Measurements from ENCODE around the gene PMS2. TPM values are rescaled to one million over a fixed set of nuclear protein-coding genes. Genes with fewer than 3 reads are reported as not detected.
A peak's percentile ranks its signal among the peaks of the same experiment; 100 is the strongest.

The PMS2 gene
- total and polyA plus RNA-seq, 9 of the 15 experiments (the other 6 are each of a cell fraction or from before 2014, with no cell fraction given) = 4.9 to 27.6 (median 16.5) TPM

DNA sequence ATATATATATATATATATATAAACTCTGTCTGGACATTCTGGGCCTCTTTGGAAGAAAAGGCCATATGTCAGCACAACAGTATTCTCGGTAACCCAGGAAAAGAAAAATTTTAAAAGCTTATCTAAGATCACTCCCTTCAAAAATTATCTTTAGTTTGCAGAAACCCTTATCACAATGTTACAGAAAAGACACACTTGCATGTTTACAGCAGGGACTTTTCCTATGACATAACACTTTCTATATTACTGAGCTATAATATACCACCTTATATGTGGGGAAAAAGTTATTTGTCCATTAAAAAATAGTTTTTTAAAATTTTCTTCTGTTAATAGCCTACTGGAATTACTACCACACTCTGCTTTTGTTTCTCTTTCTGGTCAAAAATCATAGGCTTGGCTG is 47.8 kb upstream of the PMS2 start (continued):
- 0 out of 2 replicates have a peak, but pooled peaks have one; percentile 21 for TF ChIP-seq NFRKB (IDR thresholded peaks at IDR 0.05; ENCODE audit: low read depth)
- peak; percentile 92 for TF ChIP-seq STAT5A (IDR thresholded peaks at IDR 0.05; ENCODE audit: borderline replicate concordance, low read length)
- TF ChIP-seq RBM39 (optimal IDR thresholded peaks at IDR 0.05; ENCODE audit: low read depth, low read length) = no peak
- TF ChIP-seq, protein P1, sequence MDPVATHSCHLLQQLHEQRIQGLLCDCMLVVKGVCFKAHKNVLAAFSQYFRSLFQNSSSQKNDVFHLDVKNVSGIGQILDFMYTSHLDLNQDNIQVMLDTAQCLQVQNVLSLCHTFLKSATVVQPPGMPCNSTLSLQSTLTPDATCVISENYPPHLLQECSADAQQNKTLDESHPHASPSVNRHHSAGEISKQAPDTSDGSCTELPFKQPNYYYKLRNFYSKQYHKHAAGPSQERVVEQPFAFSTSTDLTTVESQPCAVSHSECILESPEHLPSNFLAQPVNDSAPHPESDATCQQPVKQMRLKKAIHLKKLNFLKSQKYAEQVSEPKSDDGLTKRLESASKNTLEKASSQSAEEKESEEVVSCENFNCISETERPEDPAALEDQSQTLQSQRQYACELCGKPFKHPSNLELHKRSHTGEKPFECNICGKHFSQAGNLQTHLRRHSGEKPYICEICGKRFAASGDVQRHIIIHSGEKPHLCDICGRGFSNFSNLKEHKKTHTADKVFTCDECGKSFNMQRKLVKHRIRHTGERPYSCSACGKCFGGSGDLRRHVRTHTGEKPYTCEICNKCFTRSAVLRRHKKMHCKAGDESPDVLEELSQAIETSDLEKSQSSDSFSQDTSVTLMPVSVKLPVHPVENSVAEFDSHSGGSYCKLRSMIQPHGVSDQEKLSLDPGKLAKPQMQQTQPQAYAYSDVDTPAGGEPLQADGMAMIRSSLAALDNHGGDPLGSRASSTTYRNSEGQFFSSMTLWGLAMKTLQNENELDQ (CRISPR knock-in tag; IDR thresholded peaks at IDR 0.05; ENCODE audit: borderline replicate concordance) = no peak
- TF ChIP-seq XRCC3 (IDR thresholded peaks at IDR 0.05) = no peak
- TF ChIP-seq C11orf30 (IDR thresholded peaks at IDR 0.05; ENCODE audit: low read depth) = peak; percentile 80
- peak; percentile 96 for TF ChIP-seq NCOR1 (IDR thresholded peaks at IDR 0.05)
- peak in 1 of 2 experiments; percentile 58; a peak in 3 of 4 replicates for TF ChIP-seq KDM1A (IDR thresholded peaks at IDR 0.05)
- peak; percentile 57; the same call in 1 of the 2 replicates for TF ChIP-seq ILF3 (IDR thresholded peaks at IDR 0.05; ENCODE audit: borderline replicate concordance)
- TF ChIP-seq, protein P2, sequence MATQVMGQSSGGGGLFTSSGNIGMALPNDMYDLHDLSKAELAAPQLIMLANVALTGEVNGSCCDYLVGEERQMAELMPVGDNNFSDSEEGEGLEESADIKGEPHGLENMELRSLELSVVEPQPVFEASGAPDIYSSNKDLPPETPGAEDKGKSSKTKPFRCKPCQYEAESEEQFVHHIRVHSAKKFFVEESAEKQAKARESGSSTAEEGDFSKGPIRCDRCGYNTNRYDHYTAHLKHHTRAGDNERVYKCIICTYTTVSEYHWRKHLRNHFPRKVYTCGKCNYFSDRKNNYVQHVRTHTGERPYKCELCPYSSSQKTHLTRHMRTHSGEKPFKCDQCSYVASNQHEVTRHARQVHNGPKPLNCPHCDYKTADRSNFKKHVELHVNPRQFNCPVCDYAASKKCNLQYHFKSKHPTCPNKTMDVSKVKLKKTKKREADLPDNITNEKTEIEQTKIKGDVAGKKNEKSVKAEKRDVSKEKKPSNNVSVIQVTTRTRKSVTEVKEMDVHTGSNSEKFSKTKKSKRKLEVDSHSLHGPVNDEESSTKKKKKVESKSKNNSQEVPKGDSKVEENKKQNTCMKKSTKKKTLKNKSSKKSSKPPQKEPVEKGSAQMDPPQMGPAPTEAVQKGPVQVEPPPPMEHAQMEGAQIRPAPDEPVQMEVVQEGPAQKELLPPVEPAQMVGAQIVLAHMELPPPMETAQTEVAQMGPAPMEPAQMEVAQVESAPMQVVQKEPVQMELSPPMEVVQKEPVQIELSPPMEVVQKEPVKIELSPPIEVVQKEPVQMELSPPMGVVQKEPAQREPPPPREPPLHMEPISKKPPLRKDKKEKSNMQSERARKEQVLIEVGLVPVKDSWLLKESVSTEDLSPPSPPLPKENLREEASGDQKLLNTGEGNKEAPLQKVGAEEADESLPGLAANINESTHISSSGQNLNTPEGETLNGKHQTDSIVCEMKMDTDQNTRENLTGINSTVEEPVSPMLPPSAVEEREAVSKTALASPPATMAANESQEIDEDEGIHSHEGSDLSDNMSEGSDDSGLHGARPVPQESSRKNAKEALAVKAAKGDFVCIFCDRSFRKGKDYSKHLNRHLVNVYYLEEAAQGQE (IDR thresholded peaks at IDR 0.05; ENCODE audit: borderline replicate concordance) = peak; percentile 33; the same call in 1 of the 2 replicates
- TF ChIP-seq, protein P2 (CRISPR knock-in tag; IDR thresholded peaks at IDR 0.05; ENCODE audit: low read depth) = no peak
- TF ChIP-seq HDAC1 (IDR thresholded peaks at IDR 0.05) = peak; percentile 46 to 66; a peak in 1 of 4 replicates
- no peak for TF ChIP-seq KAT2B (IDR thresholded peaks at IDR 0.05; ENCODE audit: low read depth, low read length)
- peak; percentile 74 for TF ChIP-seq POLR2AphosphoS5 (IDR thresholded peaks at IDR 0.05; ENCODE audit: control insufficient read depth, insufficient read depth, low read depth, low read length)
- TF ChIP-seq, protein P3, sequence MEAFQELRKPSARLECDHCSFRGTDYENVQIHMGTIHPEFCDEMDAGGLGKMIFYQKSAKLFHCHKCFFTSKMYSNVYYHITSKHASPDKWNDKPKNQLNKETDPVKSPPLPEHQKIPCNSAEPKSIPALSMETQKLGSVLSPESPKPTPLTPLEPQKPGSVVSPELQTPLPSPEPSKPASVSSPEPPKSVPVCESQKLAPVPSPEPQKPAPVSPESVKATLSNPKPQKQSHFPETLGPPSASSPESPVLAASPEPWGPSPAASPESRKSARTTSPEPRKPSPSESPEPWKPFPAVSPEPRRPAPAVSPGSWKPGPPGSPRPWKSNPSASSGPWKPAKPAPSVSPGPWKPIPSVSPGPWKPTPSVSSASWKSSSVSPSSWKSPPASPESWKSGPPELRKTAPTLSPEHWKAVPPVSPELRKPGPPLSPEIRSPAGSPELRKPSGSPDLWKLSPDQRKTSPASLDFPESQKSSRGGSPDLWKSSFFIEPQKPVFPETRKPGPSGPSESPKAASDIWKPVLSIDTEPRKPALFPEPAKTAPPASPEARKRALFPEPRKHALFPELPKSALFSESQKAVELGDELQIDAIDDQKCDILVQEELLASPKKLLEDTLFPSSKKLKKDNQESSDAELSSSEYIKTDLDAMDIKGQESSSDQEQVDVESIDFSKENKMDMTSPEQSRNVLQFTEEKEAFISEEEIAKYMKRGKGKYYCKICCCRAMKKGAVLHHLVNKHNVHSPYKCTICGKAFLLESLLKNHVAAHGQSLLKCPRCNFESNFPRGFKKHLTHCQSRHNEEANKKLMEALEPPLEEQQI (IDR thresholded peaks at IDR 0.05) = peak; percentile 83
